GM12892 (cell line): ENCODE measurements around the gene ABCA3.

Source experiments
- POLR2A ChIP-seq: IDR thresholded peaks from 2 replicates; pipeline ENCODE4 v1.6.1; 2011; ENCODE audit warnings: low read depth, low read length, control low read depth
- POLR2AphosphoS5 ChIP-seq: IDR thresholded peaks from 2 replicates; pipeline ENCODE4 v1.6.1; 2011; ENCODE audit warnings: low read depth, low read length, control low read depth

DNA sequence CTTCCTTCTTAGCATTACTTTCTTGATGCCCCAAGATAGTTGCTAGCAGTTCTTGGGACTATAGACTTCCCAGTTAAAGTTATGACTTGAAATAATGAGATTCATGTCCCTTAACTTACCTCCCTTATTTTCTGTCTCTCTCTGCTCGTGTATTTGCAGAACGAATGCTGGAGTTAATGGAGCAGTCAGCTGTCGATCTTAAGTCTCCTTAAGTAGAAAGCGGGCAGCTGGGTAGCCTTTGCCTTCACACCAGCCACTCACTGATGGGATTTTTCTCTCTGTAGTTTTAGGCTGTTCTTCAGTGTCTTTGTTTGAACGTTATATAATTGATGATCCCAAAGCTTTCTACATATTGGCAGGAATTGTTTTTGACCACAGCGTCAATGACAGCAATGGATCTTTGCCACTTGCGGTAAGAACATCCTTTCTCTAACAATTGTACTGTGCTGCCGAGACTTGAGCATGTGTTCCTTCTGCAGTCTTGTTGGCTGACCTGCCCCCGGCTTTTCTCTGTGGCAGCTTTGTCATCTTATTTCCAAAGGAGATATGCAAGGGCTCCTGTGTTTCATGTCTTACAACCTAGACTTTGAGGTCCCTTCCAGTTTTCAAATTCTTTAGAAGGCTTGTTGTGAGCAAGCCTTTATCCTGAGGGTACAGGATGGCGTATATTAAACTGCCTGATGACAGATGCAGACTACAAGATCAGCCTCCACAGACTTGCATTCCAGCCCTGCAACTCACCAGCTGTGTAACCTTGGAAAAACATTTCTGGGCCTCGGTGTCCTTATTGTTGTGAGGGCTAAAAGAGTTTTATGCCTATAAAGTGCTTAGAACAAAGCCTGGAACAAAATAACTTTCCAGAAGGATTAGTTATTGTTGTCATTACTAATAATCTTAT is 25.1 kb upstream of the ABCA3 start:
- TF ChIP-seq POLR2A = no peak
- no peak for TF ChIP-seq POLR2AphosphoS5
